Uterus (tissue), 2 donors: ENCODE results near the gene PLCH2.

Experiments
- CTCF ChIP-seq, 4 experiments: fragments of 200-600 bp in 2 of 4; fragments of 450-650 bp in 2 of 4; sonication (generic) in 2 of 4; IDR thresholded peaks; one replicate each; pipeline ENCODE4 v1.5.1; 2016 to 2019; ENCODE audit warnings: antibody characterized with exemption in 4 of 4, mild to moderate bottlenecking in 2 of 4, moderate library complexity in 1 of 4
- POLR2A ChIP-seq, 2 donors: fragments of 450-650 bp; IDR thresholded peaks; one replicate each; pipeline ENCODE4 v1.6.1; 2016; ENCODE audit warnings: antibody characterized with exemption in 2 of 2, mild to moderate bottlenecking in 1 of 2, moderate library complexity in 1 of 2

DNA sequence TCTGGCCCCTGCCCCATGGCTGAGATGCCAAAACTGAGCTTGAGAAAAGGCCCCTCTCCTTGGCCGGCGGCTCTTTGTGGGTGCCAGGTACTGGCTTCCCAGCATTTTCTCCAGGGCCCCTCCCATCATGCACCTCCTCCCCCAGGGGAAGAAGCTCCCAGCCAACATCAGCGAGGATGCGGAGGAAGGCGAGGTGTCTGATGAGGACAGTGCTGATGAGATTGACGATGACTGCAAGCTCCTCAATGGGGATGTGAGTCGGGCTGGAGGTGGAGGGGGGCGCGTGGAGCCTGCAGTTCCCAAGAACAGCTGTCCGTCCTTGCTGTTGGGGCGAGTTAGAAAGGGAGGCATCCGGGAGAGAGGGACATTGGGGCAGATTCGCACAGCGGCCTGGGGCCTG is 13.5 kb downstream of the PLCH2 start:
- no peak for TF ChIP-seq POLR2A (IDR thresholded peaks at IDR 0.05)
- no peak for TF ChIP-seq CTCF (IDR thresholded peaks at IDR 0.05)
